Erythroblast (primary cell): Measurements from ENCODE around the gene GPR176.

ENCODE experiments used
- GATA1 ChIP-seq: IDR thresholded peaks from 2 replicates; pipeline ENCODE4 v1.6.1; 2011; ENCODE audit warnings: low read depth, mild to moderate bottlenecking, control low read depth, low read length, moderate library complexity
- POLR2A ChIP-seq: IDR thresholded peaks from 2 replicates; pipeline ENCODE4 v1.6.1; 2011; ENCODE audit warnings: mild to moderate bottlenecking, low read length

GRCh38 chr15:39783244-39783820 lies 136.7 kb downstream of the GPR176 start:
- TF ChIP-seq POLR2A (no peak), GATA1 (no peak)
